ENCODE data around the gene MAPK11. TPM values are rescaled to one million over a fixed set of nuclear protein-coding genes. Genes with fewer than 3 reads are reported as not detected.

MAPK11 gene
- total RNA-seq, 1 donor from 2014 or later = 8.4 TPM

DNA sequence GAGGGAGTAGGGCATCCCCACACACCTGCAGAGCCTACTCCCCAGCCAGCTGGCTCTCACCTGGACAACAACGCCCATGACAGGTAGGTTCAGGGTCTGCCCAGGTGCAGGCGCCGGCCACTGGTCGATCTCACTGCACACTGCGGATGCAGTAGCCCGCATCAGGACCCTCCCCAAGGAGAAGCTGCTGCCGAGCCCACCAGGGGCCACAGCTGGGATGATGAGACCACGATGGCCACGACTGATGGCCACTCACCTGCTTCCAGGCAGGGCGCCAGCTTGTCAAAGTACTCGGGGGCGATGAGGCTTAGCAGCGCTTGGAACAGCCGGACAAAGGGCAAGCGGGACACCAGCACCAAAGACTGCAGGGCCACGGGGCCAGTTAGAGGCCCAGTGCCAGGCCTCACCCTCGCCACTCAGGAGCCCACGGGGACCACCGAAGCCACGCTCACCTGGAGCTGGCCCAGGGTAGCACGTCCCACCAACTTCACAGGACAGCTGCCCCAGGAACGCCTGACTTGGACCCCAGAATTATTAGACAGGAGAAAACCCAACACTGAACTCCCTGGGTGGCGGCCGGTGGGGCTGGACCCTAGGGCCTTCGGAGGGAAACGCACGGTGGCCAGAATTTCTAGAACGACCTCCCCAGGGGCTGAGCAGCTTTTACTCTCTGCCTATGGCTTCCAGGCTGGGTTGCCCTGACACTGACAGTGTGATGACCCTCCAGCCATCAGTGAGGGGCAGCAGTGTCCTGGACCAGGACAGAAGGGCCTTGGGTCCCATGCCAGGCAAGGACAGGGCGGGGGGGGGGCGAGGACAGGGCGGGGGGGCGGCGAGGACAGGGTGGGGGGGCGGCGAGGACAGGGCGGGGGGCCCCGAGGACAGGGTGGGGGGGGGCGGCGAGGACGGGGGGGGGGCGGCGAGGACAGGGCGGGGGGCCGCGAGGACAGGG is 46.2 kb upstream of the MAPK11 start:
- DNase-seq (ENCODE audit: low read depth) = no peak
- no peak overlapping the region for H3K4me3 ChIP-seq (ENCODE audit: low read depth, low read length)
- TF ChIP-seq, protein P1, sequence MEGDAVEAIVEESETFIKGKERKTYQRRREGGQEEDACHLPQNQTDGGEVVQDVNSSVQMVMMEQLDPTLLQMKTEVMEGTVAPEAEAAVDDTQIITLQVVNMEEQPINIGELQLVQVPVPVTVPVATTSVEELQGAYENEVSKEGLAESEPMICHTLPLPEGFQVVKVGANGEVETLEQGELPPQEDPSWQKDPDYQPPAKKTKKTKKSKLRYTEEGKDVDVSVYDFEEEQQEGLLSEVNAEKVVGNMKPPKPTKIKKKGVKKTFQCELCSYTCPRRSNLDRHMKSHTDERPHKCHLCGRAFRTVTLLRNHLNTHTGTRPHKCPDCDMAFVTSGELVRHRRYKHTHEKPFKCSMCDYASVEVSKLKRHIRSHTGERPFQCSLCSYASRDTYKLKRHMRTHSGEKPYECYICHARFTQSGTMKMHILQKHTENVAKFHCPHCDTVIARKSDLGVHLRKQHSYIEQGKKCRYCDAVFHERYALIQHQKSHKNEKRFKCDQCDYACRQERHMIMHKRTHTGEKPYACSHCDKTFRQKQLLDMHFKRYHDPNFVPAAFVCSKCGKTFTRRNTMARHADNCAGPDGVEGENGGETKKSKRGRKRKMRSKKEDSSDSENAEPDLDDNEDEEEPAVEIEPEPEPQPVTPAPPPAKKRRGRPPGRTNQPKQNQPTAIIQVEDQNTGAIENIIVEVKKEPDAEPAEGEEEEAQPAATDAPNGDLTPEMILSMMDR (conservative IDR thresholded peaks at IDR 0.05; ENCODE audit: low read depth, low read length) = no peak

DNA sequence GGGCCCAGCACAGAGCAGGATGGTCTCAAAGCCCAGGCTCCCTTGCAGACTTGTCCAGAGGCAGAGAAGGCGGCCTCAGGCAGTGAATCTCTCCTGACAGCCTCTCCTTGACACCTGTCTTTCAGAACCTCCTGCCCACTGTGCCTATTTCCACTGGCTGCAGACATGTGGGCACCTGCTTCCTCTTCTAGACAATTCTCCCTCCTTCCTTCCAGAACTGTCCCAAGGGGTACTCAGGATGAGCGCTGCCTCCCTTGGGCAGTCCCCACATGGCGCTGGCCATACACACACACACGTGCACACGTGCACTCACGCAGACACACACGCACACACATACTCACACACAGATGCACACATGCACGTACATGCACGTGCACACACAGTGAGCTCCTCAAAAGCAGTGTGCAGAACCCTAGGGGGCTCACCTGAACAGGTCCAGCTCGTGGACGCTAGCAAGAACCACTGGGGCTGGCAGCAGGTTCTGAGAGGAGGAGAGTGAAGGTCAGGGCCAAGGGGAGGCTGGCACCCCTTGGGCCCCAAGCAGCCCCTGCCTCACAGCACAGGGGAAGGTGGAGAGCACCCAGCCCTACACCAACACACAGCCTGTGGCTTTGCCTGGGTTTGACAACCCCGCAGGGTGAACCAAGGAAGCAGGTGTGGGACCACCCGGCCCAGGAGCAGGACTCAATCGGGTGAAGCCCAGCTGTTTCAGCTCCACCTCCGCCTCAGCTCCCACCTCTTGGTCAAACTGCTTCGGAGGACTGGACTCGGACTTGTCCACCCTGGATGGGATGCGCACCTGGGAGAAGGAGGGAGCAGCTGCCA is 45.3 kb upstream of the MAPK11 start:
- no peak for DNase-seq (ENCODE audit: low read depth)
- TF ChIP-seq, protein P1 (conservative IDR thresholded peaks at IDR 0.05; ENCODE audit: low read depth, low read length) = no peak
- no peak overlapping the region for H3K4me3 ChIP-seq (ENCODE audit: low read depth, low read length)

DNA sequence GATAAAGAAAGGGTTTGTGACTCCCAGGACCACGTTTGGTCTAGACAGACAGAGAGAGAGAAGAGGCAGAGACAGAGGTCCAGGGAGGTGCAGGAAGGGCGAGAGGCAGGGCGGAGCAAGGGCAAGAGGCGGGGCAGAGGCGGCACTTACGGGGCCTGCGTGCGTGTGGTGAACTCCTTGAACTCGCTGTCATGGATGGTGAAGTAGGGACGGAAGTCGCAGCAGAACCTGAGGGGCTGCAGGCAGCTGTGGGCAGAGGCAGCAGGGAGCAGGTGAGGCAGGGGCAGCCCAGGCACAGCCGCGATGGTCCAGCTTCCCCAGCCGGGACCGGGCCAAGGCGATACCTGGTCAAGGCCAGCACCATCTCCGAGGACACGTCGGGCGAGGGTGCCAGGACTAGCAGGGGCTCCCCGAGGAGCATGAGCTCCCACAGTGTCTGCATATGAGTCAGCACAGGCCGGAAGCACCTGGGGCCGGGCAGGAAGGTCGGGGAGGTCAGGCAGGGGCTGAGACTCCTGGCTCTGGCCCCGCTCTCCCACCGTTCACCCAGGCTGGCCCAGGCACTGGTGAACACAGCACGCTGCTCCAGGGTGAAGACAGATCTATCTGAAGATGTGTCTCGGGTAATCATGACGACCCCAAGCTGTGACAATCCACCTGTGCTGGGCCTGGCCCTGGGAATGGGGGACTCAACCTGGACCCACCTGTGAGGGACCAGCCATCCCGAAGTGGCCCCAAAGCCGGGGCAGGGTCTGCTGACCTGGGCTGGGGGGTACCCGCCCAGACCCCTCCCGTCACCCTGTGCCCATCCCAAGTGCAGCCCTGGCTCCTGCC is 44.5 kb upstream of the MAPK11 start:
- peak overlapping the region; percentile 24 for H3K4me3 ChIP-seq (ENCODE audit: low read depth, low read length)
- TF ChIP-seq, protein P1 (conservative IDR thresholded peaks at IDR 0.05; ENCODE audit: low read depth, low read length) = no peak
- DNase-seq (ENCODE audit: low read depth) = no peak

DNA sequence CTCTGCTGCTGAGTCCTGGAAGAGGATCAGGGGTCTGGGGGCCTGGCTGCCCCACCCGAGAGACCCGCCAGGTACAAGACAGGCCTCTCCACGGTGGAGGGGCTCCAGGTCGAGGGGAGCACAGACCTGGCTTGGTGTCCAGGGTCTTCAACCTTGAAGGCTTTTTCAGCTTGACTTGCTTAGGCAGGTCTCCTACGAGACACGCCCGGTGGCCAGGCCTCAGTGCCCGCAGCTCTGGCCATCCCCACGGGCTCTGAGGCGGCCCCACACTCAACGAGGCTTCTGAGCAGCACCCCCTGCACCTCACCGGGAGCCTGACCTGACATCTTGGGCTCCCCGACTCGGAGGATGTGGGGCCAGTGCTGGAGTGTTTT is 43.9 kb upstream of the MAPK11 start:
- no peak for DNase-seq (ENCODE audit: low read depth)
- H3K4me3 ChIP-seq (ENCODE audit: low read depth, low read length) = peak overlapping the region; percentile 24
- TF ChIP-seq, protein P1 (conservative IDR thresholded peaks at IDR 0.05; ENCODE audit: low read depth, low read length) = no peak

DNA sequence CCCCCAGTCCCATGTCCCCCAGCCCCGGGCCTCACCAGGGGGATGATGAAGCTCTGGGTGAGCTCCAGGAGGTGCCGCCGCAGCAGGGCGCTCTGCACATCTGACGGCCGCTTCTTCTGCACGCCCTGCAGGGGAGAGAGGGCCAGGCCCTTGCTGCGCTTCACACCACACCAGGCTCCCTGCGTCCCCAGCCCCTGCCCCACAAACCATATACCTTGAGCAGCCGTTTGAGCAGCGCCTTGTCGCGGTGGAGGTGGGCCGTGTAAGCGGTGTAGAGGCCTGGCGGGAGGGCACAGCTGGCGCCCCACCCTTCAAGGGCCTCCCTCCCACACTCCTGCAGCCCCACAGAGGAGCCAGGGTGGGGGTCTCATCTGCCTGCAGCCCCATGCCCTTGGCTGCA is 43.4 kb upstream of the MAPK11 start:
- H3K4me3 ChIP-seq (ENCODE audit: low read depth, low read length) = no peak overlapping the region
- TF ChIP-seq, protein P1 (conservative IDR thresholded peaks at IDR 0.05; ENCODE audit: low read depth, low read length) = no peak
- no peak for DNase-seq (ENCODE audit: low read depth)

DNA sequence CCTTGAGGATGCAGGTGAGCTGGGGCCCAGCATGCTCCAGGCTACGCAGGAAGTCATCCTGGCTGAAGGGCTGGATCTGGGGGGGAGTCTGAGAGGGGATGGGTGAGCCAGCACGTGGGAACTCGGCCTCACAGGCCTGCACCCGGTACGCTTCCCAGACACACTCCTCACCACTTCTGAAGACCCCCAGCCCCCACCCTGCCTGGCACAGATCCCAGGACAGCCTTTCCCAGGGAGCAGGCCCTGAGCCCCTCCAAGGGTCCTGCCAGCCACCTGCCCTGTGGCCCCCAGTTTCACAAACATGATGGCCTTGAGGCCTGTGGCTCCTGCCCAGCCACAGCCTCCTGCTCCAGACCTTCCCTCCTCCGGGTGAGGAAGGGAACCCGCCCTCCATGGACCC is 42.8 kb upstream of the MAPK11 start:
- H3K4me3 ChIP-seq (ENCODE audit: low read depth, low read length) = no peak overlapping the region
- TF ChIP-seq, protein P1 (conservative IDR thresholded peaks at IDR 0.05; ENCODE audit: low read depth, low read length) = no peak
- DNase-seq (ENCODE audit: low read depth) = no peak
